GM12892 (cell line): ENCODE data around the gene PFKFB4.
"Not testable (repeated sequence)": the region's sequence is repeated elsewhere in the genome, so short reads cannot be mapped to it uniquely, and the experiment has no call there.

Source experiments
- DNase-seq: peaks from one replicate; pipeline ENCODE4 v3.0.0; 2011; ENCODE audit not compliant: insufficient read length
- FAIRE-seq: peaks from 2 replicates; lab custom pipeline; 2011; peaks lifted over from hg19 to GRCh38; lab: Jason Lieb, UNC
- POLR2A ChIP-seq: IDR thresholded peaks from 2 replicates; pipeline ENCODE4 v1.6.1; 2011; ENCODE audit warnings: low read depth, low read length, control low read depth
- POLR2AphosphoS5 ChIP-seq: IDR thresholded peaks from 2 replicates; pipeline ENCODE4 v1.6.1; 2011; ENCODE audit warnings: low read depth, low read length, control low read depth
- TAF1 ChIP-seq: IDR thresholded peaks from 2 replicates; pipeline ENCODE4 v1.6.1; 2011; ENCODE audit warnings: low read depth, mild to moderate bottlenecking, control low read depth, low read length, borderline replicate concordance

The PFKFB4 gene

DNA sequence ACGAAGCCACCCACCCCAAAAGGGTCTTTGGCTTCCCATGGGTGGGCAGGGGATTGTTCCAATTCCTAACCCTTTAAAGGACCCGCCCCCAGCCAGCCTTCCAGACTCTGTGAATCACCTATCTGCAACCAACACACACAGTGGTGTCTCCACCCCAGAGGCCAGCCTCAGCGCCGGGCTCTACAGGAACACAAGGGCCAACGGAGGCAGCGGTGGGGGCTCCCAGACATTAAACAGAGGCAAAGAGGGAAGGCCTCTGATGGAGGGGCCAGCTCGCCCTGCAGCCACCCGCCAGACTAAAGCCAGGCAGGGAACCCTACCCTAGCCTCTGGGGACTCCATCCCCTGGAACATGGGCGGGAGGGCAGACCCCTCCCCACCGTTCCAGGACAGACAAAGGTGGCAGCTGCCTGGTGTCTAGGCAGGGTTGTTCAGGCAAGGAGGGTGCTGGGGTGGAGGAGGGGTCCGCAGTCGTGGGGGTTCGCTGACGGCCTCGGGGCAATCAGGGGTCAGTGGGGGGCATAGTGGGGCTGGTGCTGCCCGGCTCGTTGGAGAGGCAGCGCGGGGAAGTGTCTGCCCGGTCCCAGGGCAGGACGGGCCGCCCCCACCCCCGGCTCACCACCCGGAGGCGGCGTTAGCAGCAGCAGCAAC lies 53.1 kb downstream of the PFKFB4 start:
- TF ChIP-seq POLR2A (no peak), POLR2AphosphoS5 (no peak), TAF1 (no peak)
- DNase-seq = no peak
- FAIRE-seq = no peak

DNA sequence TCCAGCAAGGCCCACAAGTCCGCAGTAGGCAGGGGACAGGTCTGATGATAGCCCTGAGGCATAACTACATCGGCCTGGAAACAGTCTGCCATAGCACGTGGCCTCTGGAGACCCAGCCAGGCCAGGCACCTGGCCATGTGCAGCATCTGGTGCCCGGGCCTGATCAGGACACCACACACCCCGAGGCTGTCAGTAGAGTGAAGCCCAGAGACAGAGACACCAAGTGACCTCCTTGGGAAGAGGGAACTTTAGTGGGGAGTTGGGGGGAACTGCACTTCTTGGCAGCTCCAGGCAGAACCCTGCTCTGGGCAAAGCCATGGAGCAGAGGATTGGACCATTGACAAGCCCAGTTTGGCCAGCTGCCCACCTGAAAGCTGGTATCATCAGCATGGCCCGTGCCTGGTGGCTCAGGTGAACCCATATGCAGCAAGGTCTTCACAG lies 53.9 kb downstream of the PFKFB4 start:
- TF ChIP-seq POLR2AphosphoS5 = no peak
- no peak for TF ChIP-seq TAF1
- TF ChIP-seq POLR2A = no peak
- no peak for FAIRE-seq
- no peak for DNase-seq

DNA sequence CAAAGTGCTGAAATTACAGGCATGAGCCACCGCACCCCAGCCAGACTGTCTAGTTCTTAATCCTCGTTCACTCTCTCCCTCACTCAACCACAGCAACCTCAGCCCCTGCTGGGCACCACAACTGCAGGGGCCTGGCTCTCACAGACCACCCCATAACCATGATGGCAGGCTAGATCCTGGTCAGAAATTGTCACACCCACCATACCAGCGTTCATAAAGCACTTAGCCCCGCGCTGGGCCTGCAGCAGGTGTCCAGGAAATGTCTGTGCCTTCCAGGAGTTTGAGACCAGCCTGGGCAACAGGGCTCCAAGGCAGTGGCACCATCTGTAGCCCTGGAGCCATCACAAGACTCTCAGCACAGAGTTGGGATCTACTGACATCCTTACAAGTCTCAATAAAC lies 54.5 kb downstream of the PFKFB4 start:
- no peak for TF ChIP-seq POLR2A
- no peak for DNase-seq
- FAIRE-seq = no peak

DNA sequence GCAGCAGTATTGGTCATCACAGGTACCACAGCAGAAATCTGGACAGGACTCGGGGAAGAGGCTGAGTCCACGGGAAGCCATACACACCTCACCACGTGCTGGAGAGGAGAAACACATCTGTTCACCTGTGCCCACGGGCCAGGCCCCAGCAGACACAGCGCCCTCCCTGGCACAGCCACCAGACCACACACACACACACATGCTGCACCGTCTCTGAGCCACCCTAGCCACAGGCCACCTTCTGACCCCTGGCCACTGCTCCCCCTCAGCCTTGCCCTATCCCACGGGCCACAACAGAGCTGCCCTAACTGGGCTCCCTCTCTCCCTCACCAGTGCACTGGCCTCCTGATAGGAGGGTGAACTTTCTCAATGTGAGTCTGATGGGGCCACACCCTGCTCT lies 55.4 kb downstream of the PFKFB4 start:
- FAIRE-seq = no peak
- no peak for TF ChIP-seq POLR2A
- no peak for DNase-seq

DNA sequence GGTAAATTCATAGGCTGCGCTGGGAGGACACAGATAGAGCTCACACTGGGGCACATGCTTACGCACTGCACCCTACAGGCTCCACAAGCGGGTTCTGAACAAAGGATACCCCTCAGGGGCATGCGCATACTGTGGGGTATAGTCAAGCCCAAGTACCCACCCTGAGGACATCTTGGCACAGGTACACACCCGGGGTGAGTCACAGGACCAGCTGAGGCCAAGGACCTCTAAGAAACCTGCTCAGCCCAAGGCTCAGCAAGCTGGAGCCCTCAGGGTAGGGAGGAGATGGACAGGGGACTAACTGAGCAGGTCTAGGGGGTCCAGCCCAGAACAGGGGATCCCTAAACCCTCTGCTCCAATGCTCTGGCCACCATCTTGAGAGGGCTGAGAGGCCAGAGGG lies 55.9 kb downstream of the PFKFB4 start:
- DNase-seq = no peak
- FAIRE-seq = no peak
- no peak for TF ChIP-seq POLR2AphosphoS5
- no peak for TF ChIP-seq TAF1
- no peak for TF ChIP-seq POLR2A

DNA sequence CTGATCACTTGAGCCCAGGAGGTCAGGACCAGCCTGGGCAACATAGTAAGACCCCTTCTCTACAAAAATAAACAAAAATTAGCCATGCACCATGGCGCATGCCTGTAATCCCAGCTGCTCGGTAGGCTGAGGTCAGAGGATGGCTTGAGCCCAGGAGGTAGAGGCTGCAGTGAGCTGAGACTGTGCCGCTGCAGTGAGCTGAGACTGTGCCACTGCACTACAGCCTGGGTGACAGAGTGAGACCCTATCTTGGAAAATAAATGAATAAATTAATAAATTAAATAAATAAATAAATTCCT lies 63.5 kb downstream of the PFKFB4 start:
- no peak for TF ChIP-seq TAF1
- no peak for TF ChIP-seq POLR2AphosphoS5
- TF ChIP-seq POLR2A = no peak
- no peak for FAIRE-seq
- DNase-seq = no peak

DNA sequence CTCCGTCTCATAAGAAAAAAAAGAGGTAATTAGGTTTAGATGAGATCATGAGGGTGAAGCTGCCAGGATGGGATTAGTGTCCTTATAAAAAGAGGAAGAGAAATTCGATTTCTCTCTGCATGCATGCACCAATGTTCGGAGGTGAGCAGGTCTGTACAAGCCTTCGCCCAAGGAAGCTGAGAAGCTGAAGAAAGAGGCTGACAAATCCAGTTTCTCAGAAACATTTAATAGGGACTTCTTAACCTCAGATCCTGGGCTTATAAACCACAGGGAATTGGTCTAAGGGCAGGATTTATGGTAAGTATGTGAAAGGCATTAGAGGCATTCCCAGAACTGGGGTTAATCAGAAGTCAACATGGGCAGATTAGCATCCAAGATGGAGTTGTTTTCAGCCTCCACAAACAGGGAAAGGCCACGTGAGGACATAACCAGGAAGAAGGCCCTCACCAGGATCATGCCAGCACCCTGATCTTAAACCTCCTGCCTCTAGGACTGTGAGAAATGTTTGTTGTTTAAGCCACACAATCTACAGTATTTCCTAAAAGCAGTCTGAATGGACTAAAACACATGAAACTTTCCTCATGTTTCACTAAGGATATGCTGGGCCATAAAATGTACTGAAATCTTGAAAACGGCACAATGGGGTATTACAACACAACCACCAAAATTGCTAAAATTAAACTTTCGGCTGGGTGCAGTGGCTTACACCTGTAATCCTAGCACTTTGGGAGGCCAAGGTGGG lies 64.0 kb downstream of the PFKFB4 start:
- DNase-seq = no peak

DNA sequence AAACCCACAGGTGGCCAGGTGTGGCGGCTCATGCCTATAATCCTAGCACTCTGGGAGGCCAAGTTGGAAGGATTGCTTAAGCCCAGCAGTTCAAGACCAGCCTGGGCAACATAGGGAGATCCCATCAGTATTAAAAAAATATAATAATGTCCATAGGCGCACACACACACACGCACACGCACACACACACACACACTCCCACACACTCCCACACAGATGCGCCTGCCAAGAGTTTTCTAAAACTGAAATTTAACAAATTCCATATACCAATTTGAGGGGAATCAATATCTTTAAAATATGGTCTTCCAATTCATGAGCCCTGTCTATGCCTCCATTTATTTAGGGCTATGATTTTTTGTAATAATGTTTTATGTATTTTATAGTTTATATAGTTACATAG lies 69.7 kb downstream of the PFKFB4 start:
- no peak for TF ChIP-seq TAF1
- no peak for TF ChIP-seq POLR2A
- DNase-seq (no peak), FAIRE-seq (no peak)

More for the DNA sequence above, 64.0 kb downstream of the PFKFB4 start:
- FAIRE-seq = no peak
- no peak for TF ChIP-seq POLR2A
- TF ChIP-seq TAF1 = no peak
- TF ChIP-seq POLR2AphosphoS5 = no peak

DNA sequence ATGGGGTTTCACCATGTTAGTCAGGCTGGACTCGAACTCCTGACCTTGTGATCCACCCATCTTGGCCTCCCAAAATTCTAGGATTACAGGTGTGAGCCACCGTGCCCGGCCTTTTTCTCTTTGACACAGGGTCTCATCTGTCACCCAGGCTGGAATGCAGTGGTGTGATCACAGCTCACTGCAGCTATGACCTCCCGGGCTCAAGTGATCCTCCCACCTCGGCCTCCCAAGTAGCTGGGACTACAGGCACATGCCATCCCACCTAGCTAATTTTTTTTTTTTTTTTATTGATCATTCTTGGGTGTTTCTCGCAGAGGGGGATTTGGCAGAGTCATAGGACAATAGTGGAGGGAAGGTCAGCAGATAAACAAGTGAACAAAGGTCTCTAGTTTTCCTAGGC lies 73.8 kb downstream of the PFKFB4 start:
- DNase-seq, FAIRE-seq: not testable (repeated sequence)

DNA sequence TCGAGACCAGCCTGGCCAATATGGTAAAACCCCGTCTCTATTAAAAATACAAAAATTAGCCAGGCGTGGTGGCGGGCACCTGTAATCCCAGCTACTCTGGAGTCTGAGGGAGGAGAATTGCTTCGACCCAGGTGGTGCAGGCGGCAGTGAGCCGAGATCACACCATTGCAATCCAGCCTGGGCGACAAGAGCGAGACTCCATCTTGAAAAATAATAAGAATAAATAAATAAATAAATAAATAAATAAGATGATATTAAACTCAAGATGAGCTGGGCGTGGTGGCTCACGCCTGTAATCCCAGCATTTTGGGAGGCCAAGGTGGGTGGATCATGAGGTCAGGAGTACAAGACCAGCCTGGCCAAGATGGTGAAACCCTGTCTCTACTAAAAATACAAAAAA lies 75.7 kb downstream of the PFKFB4 start:
- not testable (repeated sequence) for FAIRE-seq, DNase-seq

DNA sequence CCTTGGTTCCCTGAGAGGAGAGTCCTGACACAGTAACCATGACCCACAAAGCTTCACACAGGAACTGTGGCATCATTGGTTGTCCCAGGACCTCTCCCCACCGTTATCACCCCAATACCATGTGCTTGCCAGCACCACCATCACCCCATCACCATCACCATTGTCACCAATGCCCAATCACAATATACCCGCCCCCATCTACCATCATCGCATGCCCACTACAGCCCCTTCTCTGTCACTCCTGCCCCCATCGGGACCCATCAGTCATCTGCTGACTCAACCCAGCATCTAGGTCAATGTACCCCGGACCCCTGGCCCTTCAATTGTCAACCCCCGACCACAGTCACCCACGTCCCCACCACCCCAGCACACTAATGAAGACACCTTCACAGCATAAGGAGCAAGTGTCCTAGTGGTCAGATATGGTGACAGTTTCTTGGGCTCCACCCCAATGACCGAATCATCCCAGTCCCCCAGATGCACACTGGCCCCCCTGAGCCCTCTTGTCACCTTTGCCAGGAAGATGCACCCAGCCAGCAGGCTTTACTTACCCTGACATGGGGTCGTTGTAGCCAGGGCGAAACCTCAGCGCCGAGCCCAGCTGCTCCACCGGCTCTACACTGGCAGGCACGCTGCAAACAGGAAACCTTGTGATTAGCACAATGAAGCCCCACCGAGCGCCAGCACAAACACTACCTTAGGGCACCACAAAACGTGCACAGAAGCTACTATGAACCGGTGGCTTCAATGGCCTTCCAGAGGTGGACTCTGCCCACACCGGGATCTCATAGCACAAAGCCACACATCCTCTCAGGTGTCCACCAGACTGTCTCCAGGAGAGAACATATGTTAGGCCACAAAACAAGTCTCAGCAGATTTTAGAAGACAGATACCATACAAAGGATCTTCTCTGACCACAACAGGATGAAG lies 77.7 kb downstream of the PFKFB4 start:
- TF ChIP-seq TAF1 = no peak
- no peak; the same call in 1 of the 2 replicates for TF ChIP-seq POLR2A
- no peak for TF ChIP-seq POLR2AphosphoS5
- no peak for DNase-seq
- FAIRE-seq = peak; percentile 84

DNA sequence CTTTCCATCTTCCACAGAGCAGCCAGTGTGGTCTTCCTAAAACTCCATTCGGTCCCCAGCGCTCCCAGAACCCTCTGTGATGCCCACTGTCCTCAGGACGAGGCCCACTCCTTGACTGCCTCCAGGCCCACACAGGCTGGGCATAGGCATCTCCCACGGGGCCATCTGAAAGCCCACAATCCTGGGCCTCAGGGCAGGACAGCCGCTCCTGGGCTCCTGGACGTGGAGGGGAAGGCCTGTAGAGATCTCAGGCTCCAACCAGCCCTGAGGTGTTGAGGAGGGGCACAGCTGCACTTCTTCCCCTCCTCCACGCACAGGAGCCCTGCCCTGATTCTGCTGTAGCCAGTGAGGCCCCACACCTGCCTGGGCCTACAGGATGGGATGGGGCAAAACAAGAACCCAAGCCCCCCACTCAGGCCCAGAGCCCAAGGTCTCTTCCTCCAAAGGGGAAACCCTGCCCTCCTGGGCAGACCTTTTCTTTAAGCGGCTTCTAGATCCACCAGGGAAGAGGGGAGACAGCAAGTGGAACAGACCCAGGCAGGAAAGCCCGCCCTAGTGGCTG lies 78.6 kb downstream of the PFKFB4 start:
- DNase-seq (no peak), FAIRE-seq (no peak)
- no peak for TF ChIP-seq TAF1
- TF ChIP-seq POLR2A = no peak
- TF ChIP-seq POLR2AphosphoS5 = no peak
